GM04504 (cell line): ENCODE measurements around the gene EED.
A peak's percentile ranks its signal among the peaks of the same experiment; 100 is the strongest.
"Not testable (repeated sequence)": the region's sequence is repeated elsewhere in the genome, so short reads cannot be mapped to it uniquely, and the experiment has no call there.

Experiments used
- DNase-seq: peaks from one replicate; pipeline ENCODE4 v3.0.0-alpha.2; 2012; ENCODE audit warnings: low read depth

EED gene

DNA sequence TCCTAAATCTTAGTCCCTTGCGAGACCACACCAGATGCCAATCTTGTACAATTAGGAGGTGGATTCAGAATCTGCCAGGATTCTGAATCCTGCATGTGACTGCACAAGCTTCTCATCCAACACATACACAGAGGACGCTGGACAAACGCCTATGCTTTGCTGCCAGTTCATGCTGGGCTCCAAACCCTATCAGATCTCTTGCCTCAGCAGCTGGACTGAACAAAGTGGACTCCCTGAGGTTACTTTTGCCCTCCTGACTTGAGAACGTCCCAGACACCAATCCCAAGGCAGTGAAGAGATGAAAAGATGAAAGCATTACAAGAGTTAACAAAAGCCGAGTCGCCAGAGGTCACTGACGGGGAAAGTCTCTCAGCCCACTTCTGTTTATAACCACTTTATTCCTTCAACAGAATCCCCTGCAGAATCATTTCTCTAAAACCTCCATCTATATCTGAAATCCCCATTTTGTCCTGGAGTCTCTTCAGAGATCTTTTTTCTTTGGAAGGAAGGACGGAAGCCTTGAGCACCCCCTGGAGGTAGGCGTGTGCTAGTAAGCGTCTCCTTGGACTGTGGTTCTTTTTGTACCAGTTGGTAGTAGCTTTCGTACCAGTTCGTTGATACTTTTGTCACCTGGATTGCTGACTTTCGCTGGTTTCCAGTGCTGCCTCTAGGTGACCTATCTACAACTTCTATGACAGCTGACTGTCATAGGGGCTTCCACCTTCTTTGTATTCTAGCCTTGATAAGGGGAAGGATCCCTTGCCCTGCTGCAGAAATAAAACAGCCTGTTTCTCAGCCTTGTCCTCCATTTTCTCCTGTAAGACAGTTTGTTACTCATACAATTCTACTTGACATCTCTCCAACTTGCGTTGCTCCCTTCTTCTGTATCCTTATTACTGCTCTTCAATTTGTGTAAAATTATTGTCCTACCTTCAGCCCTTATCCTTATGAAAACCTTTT, 26.1 kb upstream of the EED start:
- DNase-seq: peak; percentile 38

DNA sequence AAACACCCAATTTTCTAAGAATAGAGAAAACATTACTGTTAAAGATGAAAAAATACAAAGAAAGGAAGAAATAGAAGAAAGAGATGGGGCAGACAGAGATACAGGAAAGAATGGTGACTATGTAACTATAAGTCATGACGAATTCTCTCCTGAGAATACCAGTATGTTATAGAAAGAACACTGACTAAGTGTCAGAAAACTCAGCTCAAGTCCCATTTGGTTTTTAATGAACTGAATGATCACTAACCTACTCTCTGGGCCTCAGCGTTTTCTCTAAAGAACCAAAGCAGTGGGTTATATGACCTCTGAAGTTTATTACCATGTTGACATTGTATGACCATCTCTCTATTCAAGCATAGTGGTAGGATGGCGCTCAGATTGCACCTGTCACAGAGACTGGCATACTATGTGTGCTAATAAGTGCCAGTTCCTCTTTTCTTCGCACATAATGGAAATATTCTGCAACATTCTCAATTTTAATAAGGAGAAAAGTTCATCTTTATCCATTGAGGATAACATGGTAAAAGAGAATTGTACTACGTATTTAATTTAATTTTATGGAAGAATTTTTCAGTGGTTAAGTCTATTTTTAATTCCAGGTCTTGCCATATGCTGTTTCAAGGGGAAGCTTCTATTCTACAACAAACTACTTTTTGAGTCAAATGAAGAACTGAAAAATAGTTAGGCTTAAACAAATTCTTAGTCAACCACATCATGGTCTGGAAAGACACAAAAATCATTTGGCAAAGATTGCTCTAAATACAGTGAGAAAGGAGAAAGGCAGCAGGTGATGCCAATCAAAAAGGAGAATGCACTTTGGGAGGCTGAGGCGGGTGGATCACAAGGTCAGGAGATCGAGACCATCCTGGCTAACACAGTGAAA, 25.0 kb upstream of the EED start:
- no peak for DNase-seq

DNA sequence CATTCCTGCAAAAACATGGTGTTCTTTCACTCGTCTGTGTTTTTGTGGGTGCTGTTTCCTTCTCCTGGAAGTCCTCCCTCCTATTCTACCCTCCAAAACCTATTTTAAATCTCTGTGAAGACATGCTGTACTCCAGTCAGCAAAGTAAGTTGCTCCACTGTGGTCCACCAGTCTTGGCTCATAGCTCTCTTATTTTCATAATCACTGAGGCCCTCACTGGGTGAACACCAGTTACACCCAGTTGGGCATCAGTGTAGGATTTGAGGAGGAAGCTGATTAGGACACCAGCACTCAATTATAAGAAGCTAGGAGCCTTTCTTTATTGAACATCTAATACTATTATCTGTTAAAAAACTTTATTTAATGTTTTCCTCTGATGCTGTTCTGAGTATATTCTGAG, 23.9 kb upstream of the EED start:
- no peak for DNase-seq

DNA sequence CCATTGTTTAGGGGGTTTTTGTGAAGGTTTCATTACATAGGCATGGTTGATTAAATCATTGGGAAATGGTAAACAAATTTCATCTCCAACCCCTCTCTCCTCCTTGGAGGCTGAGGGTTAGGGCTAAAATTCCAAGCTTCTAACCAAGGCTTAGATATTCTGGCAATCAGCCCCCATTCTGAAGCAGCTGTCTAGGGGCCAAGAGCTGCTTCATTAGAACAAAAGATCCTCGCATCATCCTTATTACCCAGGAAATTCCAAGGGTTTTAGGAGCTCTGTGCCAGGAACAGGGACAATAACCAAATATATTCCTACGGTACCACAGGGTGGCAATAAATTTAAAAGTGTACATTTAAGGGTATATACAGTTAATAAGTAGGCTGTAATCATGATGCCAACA, 22.5 kb upstream of the EED start:
- DNase-seq: no peak

DNA sequence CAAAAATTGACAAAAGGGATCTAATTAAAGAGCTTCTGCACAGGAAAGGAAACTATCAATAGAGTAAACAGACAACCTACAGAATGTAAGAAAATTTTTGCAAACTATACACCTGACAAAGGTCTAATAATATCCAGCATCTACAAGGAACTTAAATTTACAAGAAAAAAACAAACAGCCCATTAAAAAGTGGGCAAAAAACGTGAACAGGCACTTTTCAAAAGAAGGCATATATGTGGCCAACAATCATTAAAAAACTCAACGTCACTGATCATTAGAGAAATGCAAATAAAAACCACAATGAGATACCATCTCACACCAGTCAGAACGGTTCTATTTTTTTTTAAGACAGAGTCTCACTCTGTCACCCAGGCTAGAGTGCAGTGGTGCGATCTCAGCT, 20.0 kb upstream of the EED start:
- not testable (repeated sequence) for DNase-seq

DNA sequence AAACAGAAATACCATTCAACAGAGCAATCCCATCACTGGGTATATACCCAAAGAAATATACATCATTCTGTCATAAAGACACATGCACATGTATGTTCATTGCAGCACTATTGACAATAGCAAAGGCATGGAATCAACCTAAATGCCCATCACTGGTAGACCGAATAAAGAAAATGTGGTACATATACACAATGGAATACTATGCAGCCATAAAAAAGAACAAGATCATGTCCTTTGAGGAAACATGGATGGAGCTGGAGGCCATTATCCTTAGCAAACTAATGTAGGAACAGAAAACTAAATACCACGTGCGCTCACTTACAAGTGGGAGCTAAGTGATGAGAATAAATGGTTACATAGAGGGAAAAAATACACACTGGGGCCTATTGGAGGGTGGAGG, 19.2 kb upstream of the EED start:
- not testable (repeated sequence) for DNase-seq

DNA sequence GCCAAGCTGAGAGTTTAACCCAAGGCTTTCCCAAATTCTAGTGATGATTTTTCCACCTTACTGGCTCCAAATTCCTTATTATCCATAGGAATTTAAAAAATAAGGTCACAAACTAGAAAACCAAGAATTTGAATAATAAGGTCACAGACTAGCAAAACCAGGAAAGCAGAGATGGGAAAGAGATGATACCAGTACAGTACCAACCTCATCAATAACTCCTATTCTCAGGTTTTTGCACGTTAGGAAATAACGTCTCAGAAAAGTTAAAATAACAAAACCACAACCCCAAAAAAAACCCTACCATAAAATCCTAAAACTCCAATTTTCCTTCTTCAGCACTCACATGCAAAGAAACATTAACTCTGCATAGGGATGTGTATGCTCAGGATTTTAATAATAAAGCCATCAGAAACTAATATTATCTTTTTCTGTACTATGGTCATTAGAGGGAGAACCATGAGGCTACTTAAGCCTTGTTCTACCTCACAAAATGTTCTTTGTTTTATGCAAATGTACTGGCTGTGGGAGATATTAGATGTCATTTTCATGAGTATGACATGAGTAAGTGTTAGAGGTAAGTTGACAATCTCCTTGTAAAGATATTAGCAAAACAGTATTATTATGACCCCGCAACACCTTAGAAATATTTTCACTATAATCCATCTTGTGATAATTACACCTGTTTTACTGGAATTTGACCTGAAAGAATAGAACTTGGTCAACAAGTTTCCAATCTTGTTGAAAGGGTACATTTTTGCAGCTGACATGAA, 16.1 kb upstream of the EED start:
- no peak for DNase-seq

DNA sequence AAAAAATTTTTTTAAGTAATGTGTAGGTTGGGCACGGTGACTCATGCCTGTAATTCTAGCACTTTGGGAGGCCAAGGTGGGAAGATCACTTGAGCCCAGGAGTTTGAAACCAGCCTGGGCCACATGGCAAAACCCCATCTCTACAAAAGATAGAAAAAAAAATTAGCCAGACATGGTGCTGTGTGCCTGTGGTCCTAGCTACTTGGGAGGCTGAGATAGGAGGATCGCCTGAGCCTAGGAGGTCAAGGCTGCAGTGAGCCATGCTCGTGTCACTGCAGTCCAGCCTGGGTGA, 15.6 kb upstream of the EED start:
- DNase-seq: not testable (repeated sequence)

DNA sequence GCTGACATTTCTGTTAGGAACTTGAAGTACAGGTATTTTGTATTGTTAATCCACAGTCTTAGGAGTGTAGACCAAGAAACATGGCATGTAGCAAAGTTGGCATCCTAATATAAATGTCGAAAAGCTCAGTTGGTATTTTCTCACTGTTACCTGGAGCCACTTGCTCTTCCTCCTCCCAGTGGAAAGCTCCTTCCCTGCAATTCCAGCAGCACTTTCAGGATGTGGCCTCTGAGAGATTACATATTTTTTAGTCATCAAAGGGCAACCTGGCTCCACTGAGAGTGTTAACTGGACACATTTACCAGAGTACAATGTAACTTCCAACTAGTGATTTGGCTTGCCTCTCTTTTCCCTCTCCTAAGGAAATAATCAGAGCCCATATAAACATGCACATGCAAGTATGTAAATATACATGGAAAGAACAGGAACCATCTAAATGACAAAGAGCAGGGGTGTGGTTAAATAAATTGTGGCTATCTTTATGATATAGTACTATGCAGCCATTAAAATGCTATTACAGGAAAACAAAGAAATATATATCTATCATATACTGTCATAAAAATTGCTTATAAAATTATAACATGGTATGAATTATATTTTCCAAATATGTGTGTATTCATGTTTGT, 14.3 kb upstream of the EED start:
- no peak for DNase-seq

DNA sequence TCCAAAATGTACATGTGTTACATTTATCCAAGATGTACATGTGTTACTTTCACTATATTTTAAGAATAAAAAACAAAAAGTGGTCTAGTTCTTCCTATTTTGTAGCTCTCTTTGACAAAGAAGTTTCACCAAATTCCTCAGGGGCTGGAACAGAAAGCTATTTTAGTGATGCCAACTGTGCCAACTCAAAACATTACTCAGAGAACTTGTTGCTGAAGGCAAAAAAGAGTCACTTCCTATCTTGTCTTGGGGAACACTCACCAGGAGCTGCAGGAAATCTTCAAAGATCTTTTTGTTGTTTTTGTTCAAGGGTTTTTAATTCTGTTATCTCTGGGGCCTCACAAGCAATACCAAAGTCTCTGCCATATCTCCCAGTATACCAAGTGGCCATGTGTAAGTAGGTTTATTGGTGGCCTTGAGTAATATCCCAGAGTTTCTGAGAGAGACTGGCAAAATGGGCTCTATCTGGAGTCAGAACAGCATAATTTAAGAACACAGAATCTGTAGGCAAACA, 13.6 kb upstream of the EED start:
- no peak for DNase-seq

DNA sequence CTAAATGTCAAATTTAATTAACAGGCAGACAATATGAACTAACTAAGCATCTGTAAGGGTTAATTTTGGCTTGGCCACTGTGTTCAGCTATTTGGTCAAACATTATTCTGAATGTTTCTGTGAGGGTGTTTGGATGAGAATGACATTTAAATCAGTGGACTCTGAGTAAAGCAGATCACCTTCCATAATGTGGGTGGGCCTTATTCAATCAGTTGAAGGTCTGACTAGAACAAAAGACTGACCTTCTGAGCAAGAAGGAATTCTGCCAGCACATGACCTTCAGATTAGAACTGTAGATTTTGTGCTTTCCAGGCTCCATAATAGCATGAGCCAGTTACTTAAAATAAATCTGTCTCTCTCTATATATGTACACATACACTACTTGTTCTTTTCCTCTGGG, 12.0 kb upstream of the EED start:
- DNase-seq: no peak

DNA sequence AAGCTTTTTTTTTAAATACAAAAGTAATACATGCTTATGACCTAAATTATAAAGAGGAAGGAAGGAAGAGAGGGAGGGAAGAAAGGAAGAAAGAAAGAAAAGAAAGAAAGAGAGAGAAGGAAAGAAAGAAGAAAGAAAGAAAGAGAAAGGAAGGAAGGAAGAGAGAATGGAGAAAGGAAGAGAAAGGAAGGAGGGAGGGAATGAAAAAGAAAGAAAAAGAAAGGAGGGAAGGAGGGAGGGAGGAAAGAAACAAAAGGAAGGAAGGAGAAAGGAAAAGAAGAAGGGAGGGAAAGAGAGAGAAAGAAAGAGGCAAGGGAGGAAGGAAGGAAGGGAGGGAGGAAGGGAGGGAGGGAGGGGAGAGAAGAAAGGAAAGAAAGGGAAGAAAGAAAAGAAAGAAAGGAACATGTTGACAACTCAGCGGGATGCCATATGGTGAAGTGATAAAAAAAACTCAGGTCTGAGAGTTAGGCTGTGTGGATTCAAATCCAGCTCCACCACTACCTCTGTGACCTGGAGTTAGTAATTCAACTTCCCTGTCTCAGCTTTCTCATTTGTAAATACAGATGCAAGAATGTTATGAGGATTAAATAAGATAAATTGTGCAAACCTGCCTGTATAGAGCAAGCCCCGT, 9.6 kb upstream of the EED start:
- DNase-seq: no peak

DNA sequence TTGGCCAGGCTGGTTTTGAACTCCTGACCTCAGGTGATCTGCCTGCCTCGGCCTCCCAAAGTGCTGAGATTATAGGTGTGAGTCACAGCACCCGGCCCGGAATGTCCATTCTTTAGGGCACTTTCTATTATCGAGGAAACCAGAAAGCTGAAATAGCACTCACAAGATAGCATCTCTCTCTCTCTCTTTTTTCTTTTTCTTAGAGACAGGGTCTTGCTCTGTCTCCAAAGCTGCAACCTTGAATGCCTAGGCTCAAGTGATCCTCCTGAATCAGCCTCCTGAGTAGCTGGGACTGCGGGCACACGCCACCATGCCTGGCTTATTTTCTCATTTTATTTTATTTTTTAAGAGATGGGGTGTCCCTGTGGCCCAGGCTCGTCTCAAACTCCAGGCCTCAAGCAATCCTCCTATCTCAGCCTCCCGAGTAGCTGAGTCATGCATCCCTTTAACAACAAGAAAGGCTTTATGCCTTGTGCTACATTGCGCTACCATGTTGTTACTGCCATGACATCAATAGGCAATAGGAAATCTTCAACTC, 7.2 kb upstream of the EED start:
- DNase-seq: no peak

DNA sequence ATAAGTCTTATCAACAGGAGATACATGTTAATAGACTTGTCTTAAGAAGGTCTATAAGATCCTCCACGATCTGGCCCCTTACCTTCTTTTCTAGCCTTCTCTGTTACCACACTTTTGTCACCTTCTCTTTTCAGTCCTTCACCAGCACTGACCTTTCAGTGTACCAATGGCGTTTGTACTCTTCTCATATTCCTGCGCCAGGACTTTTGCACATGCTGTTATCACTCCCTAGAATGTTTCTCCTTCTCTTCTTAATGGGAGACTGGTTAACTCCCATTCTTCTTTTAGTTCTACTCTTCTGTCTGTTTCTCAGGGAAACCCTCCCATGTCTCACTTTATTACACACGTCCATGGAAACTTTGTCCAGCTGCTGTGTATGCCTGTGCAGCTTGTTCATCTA, 4.4 kb upstream of the EED start:
- no peak for DNase-seq

DNA sequence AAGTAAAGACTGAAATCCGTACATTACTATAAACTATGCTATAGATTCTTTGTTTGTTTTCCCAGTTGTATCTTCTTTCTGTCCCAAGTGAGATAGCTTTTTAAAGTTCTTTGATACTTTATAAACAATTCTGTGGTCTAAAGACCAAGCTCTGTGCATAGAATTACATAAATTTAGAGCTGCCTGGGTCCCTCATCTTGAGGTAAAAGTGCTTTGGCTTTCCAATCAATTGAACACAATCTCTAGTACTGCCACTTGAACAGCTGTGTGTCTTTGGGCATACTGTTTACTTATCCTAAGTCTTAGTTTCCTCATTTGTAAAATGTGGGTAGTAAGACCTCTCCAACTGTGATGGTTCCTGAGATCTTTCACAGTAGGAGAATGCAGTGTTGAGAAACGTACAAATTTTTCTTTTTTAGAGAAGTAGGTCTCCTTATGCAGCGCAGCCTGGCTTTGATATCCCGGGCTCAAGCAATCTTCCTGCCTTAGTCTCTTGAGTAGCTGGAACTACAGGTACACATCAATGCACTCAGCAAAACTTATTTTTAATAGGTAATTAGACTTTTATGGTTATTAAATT, 2.5 kb upstream of the EED start:
- DNase-seq: no peak

DNA sequence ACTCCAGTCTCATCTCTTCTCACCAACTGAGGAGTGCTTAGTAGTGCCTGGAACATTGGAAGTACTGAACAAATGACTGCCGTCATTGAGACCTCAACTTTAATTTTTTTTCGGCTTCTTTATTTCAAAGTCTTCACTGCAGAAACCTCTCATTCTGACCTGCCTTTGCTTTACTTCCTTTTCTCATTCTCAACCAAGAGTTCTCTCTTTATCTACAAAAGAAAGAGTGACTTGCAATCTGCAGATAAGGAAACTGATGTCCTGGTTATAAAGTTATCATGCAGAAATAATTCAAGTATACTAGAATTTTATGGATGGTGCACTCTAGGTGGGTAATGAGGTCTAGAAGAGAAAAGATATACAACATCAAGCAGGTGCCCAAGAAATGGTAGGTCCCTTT, 1.2 kb upstream of the EED start:
- DNase-seq: no peak

DNA sequence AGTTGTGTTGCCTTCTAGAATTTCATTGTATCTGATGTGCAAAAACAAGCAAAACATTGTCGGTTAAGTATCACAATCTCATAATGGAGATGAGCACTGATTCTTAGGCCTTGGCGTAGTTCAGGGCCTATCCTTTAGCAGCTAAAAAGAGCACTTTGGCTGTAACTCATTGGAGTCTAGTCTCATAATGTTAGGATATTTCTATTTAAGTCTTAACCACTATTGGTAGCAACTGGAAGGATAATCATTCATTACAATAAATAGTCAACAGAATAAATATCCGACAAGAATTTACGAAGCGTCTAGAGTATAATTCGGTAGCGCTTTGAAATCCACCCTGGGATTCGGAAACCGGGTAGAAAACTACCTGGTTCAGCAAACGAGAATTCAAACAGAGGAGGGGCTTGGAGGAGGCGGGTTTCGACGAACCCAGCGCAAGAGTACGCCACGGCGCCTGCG, 461 bp upstream of the EED start:
- DNase-seq: no peak

DNA sequence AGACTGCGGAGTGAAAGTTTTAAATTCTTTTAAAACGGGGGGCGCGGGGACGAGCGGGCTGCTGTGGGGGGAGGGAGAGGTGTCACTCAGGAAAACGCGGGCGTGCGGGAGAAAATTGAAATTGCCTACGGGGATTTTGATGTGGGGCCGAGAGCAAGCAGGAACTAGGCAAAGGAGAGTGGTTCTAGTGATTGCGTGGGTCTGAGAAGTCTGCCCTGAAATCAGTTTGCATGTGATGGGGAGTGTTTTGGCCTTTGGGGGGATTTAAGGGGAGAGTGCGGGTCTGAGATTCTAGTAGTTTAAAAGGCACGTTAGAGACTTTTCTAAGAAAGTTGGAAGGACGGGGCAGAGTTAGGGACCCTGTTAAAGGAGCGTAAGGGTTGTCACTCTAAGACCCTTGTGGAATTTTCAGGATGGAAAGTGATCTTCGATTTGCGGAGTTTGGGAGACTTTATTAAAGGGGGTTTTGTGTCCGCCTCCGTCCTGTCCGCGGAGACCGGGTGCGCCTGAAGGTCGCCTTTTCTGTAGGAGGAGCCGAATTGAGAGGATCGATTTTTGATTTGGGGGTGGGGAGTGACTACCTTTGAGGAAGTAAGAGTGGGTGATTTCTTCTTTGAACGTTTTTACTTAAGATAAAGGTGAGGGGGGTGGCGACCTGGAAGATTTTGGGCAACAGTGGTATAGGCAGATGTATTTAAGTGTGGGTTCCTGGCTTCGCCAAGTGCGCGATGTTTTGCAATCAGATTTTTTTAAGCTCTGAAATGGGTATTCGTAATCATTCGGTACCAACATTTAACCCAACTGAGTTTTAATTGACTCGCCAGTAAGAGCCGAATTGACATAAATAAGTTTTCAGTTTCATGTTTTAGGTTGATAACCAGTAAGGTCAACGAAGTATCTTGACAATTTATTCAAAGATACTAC, 1.1 kb downstream of the EED start:
- DNase-seq: no peak

DNA sequence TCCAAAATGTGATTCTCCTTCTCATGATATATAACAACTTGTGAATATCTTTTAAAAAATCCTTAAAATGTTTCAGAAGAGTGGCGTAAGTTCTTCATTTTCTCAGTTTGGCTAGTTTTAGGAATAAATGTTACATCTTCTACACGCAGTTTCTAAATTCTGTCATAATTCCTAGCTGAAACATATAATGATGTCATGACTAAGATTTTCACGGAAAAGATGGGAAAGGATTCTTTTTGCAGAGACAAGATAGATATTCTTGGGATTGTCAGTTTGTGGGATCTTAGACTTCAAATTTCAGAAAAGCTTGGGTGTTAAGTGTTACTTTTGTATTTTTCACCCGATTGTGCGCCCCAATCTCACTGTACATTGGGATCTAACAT, 1.7 kb downstream of the EED start:
- DNase-seq: no peak

DNA sequence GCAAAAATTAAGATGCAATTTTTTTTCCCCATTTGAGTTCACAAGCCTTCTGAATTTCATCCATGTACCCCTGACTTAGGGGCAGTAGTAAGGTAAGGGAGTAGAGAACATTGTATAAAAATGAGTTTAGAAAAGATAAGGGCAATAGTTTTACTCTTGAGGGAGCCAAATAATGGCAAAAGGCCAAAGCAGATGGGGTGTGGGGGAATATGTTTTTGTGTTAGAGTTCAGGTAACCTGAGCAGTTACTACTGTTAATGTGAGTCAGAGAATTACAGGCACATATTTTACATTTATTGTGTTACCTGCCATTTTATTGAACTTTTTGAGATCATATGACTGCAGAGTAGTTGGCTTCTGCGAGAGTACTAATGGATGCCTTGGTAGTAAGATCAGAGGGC, 3.1 kb downstream of the EED start:
- DNase-seq: no peak
